Keratinocyte (primary cell): ENCODE results near the gene TECTB.

Experiments
- EZH2 ChIP-seq: IDR thresholded peaks from one replicate; pipeline ENCODE4 v1.6.1; 2012; ENCODE audit warnings: inconsistent platforms, mild to moderate bottlenecking, low read length, moderate library complexity
- TF ChIP-seq, protein P1 (sequence below), 3 experiments: IDR thresholded peaks in 1 of 3; conservative IDR thresholded peaks in 1 of 3; optimal IDR thresholded peaks in 1 of 3; 2 replicates in 2 of 3; 3 replicates in 1 of 3; pipeline versions ENCODE3 to v1.5.1; 2011; ENCODE audit warnings: low read length in 3 of 3, mild to moderate bottlenecking in 3 of 3, moderate library complexity in 2 of 3, control low read depth in 1 of 3, inconsistent platforms in 1 of 3; ENCODE audit not compliant: insufficient read depth in 2 of 3; ENCODE audit errors: extremely low read depth in 1 of 3

DNA sequence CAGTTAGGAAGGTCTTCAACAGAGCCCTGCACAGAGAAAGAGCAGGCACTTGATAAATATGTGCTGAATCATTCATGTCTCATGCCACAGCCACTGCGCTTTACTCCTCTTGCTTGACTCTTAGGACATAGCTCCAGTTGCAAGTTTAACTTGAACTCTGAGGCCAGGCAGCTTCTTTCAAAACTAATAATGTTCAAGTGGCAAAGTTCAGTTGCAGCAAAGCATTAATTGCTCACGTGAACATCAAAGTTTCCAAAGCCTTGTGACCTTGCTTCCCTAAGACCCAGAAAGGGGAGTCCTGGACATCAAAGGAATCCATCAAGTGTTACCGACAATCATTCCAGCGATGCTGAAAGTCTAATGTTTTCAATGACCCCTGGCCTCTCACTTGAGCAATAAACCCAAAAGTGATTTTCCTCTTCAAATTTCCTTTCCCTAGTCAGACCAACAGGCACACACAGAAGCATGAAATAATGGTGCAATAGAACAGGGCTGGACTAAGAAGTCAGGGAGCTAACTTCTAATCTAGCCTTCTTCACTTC lies 21.8 kb upstream of the TECTB start:
- TF ChIP-seq, protein P1, sequence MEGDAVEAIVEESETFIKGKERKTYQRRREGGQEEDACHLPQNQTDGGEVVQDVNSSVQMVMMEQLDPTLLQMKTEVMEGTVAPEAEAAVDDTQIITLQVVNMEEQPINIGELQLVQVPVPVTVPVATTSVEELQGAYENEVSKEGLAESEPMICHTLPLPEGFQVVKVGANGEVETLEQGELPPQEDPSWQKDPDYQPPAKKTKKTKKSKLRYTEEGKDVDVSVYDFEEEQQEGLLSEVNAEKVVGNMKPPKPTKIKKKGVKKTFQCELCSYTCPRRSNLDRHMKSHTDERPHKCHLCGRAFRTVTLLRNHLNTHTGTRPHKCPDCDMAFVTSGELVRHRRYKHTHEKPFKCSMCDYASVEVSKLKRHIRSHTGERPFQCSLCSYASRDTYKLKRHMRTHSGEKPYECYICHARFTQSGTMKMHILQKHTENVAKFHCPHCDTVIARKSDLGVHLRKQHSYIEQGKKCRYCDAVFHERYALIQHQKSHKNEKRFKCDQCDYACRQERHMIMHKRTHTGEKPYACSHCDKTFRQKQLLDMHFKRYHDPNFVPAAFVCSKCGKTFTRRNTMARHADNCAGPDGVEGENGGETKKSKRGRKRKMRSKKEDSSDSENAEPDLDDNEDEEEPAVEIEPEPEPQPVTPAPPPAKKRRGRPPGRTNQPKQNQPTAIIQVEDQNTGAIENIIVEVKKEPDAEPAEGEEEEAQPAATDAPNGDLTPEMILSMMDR (optimal IDR thresholded peaks at IDR 0.05 in 1 of 3, IDR thresholded peaks at IDR 0.05 in 1 of 3, conservative IDR thresholded peaks at IDR 0.05 in 1 of 3; ENCODE audit: extremely low read depth in 1 of 3, insufficient read depth in 2 of 3, low read length in 3 of 3), result no peak
- TF ChIP-seq EZH2, result no peak
